Esophagus muscularis mucosa (tissue), 4 donors: Measurements from ENCODE around the gene GAREM1.

ENCODE experiments used
- EP300 ChIP-seq: sonication (generic); formaldehyde crosslinking; IDR thresholded peaks from one replicate; pipeline ENCODE4 v1.6.1; 2017; ENCODE audit warnings: antibody characterized with exemption
- POLR2A ChIP-seq: fragments of 450-650 bp; IDR thresholded peaks from one replicate; pipeline ENCODE4 v1.6.1; 2017; ENCODE audit warnings: antibody characterized with exemption, moderate library complexity, mild to moderate bottlenecking, low read depth
- TF ChIP-seq, protein P1 (sequence below), 3 experiments: fragments of 200-600 bp in 2 of 3; fragments of 450-650 bp in 1 of 3; sonication (generic) in 2 of 3; IDR thresholded peaks; one replicate each; pipeline ENCODE4 v1.5.1; 2017 to 2019; ENCODE audit warnings: antibody characterized with exemption in 3 of 3, mild to moderate bottlenecking in 2 of 3, moderate library complexity in 1 of 3

DNA sequence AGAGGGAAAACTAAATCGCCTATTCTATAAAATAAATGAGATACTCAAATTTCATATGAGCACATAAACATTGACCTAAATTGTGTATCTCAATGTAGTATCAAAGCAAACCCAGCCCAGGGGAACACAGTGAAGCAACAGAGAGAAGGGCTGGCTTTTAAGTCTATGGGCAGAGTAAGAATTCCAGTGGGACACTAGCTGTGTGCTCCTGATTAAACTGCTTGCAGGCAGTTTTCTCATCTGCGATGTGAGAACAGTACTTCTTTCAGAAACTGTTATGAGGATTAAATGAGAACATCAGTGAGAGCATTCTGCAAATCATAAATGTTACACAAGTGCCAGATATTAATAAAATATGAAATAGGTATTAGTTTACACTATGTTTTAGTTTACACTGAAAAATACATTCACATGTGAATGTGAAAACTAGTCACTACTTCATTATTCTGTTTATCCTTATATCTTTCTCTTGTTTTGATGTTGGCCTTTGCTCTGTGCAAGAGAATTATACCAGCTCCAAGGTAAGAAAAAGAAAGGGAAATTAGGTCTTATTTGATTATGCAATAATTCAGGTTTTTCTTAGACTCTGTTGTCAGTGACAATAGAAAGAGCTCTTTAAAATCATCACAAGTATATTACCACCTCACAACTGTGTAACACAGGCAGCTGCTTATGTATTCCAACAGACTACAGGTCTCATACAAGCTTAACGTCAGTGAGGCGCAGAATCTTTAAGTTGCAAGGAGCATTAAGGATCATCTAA lies 47.5 kb downstream of the GAREM1 start:
- TF ChIP-seq, protein P1, sequence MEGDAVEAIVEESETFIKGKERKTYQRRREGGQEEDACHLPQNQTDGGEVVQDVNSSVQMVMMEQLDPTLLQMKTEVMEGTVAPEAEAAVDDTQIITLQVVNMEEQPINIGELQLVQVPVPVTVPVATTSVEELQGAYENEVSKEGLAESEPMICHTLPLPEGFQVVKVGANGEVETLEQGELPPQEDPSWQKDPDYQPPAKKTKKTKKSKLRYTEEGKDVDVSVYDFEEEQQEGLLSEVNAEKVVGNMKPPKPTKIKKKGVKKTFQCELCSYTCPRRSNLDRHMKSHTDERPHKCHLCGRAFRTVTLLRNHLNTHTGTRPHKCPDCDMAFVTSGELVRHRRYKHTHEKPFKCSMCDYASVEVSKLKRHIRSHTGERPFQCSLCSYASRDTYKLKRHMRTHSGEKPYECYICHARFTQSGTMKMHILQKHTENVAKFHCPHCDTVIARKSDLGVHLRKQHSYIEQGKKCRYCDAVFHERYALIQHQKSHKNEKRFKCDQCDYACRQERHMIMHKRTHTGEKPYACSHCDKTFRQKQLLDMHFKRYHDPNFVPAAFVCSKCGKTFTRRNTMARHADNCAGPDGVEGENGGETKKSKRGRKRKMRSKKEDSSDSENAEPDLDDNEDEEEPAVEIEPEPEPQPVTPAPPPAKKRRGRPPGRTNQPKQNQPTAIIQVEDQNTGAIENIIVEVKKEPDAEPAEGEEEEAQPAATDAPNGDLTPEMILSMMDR (IDR thresholded peaks at IDR 0.05): no peak
- TF ChIP-seq POLR2A: no peak
- no peak for TF ChIP-seq EP300
